GM12872 (cell line): Measurements from ENCODE around the gene DEFB121.

Source experiments
- CTCF ChIP-seq: IDR thresholded peaks from 3 replicates; pipeline ENCODE4 v1.5.1; 2011; ENCODE audit warnings: low read depth, mild to moderate bottlenecking, low read length, moderate library complexity; ENCODE audit not compliant: insufficient read depth

DEFB121 gene

GRCh38 chr20:31425797-31426196, 19.8 kb upstream of the DEFB121 start:
- TF ChIP-seq CTCF = no peak

- no peak for TF ChIP-seq CTCF
These were observed 12.3 kb upstream of the DEFB121 start for GRCh38 chr20:31418307-31418706.

GRCh38 chr20:31415653-31416052, 9.6 kb upstream of the DEFB121 start:
- TF ChIP-seq CTCF = no peak

GRCh38 chr20:31414381-31414780, 8.4 kb upstream of the DEFB121 start:
- no peak for TF ChIP-seq CTCF

GRCh38 chr20:31410011-31410410, 4.0 kb upstream of the DEFB121 start:
- TF ChIP-seq CTCF = no peak

GRCh38 chr20:31403886-31404285, 2.1 kb downstream of the DEFB121 start:
- no peak for TF ChIP-seq CTCF

- TF ChIP-seq CTCF = no peak
These were observed 11.1 kb downstream of the DEFB121 start for GRCh38 chr20:31394900-31395299.

GRCh38 chr20:31392836-31393235, 13.2 kb downstream of the DEFB121 start:
- no peak for TF ChIP-seq CTCF
